GM10266 (cell line): ENCODE results near the gene GPR142.

ENCODE experiments used
- DNase-seq: peaks from one replicate; pipeline ENCODE4 v3.0.0; 2012; ENCODE audit errors: extremely low spot score
- TF ChIP-seq, protein P1 (sequence below): IDR thresholded peaks from 2 replicates; pipeline ENCODE4 v1.5.1; 2012; ENCODE audit warnings: mild to moderate bottlenecking, low read depth; ENCODE audit not compliant: control insufficient read depth, insufficient read depth; ENCODE audit errors: missing control alignments

The GPR142 gene

DNA sequence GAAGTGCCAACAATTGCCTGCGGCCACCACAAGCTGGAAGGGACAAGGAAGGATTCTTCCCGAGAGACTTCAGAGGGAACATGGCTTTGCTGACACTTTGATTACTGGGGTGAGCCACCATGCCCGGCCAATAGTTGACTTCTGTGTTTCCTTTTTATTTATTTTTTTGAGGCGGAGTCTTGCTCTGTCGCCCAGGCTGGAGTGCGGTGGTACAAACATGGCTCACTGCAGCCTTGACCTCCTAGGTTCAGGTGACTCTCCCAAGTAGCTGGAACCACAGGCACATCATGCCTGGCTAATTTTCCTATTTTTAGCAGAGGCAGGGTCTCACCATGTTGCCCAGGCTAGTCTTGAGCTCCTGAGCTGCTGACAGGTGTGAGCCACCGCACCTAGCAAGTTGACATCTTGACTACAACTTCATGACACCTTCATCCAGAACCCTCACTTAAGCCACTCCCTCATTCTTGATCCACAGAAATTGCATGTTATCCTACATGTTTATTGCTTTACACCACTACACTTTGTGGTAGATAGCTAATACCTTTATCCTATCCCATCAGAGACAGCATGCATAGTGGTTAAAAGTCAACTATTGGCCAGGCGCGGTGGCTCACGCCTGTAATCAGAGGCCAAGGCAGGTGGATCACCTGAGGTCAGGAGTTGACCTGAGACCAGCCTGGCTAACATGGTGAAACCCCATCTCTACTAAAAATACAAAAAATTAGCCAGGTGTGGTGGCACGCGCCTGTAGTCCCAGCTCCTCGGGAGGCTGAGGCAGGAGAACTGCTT lies 48.5 kb downstream of the GPR142 start:
- DNase-seq = no peak
- TF ChIP-seq, protein P1, sequence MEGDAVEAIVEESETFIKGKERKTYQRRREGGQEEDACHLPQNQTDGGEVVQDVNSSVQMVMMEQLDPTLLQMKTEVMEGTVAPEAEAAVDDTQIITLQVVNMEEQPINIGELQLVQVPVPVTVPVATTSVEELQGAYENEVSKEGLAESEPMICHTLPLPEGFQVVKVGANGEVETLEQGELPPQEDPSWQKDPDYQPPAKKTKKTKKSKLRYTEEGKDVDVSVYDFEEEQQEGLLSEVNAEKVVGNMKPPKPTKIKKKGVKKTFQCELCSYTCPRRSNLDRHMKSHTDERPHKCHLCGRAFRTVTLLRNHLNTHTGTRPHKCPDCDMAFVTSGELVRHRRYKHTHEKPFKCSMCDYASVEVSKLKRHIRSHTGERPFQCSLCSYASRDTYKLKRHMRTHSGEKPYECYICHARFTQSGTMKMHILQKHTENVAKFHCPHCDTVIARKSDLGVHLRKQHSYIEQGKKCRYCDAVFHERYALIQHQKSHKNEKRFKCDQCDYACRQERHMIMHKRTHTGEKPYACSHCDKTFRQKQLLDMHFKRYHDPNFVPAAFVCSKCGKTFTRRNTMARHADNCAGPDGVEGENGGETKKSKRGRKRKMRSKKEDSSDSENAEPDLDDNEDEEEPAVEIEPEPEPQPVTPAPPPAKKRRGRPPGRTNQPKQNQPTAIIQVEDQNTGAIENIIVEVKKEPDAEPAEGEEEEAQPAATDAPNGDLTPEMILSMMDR = no peak

DNA sequence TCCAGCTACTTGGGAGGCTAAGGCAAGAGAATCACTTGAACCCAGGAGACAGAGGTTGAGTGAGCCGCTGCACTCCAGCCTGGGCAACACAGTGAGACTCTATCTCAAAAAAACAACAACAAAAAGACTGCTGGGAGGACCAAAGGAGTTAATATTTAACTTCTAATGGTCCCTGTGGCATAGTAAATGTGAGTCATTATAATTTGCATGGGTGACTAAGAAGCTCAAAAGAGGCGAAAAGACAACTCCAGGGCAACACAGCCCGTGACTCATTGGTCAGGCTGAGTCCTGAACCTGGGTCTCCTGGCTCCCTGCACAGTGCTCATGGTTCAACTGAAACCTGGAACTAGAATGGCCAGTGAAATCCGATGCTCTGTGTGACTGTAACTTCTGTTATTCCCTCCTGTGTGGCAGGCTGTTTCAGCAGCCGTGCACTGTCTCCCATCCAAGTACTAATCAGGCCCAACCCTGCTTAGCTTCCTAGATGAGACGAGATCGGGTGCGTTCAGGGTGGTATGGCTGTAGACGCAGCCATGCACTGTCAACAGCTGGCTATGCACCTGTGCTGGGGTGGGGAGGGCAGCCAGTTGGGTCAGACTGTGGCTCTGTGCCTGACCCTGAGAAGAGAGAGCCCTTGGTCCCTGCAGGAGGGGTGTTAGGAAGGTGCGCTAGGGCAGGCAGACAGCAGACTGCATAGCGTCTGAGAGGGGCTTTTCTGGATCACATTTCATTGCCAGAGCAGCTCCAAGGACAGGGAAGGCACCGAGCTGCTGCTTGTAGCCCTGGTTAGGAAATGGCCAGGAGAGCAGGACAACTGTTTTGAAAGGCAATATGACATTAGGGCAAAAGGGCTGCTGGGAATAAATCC lies 50.1 kb downstream of the GPR142 start:
- TF ChIP-seq, protein P1 = no peak
- DNase-seq = no peak

DNA sequence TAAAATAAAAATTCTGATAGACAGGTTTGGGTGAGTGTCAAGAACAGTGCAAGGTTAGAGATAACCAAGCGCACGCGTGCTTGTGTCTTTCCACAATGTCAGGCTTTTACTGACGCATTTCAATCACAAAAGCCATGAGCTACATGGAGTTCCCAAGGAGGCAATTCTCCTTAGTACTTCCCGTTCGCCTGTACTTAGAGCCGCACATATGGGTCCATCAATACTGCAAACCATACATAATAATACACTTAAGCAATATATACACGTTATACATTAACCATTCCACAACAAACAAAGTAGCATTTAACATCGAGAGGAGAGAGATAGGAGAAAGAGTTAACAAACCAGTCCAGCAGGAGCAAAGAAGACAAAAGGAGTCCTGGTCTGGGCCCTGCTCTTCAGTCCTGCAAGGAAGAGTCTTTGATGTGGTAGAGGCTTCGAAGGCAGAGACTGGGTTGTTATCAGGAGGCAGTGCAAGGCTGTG lies 52.7 kb downstream of the GPR142 start:
- TF ChIP-seq, protein P1 = no peak
- DNase-seq = no peak
